H1 (cell line): ENCODE results near the gene MCM8. TPM values are rescaled to one million over a fixed set of nuclear protein-coding genes. Genes with fewer than 3 reads are reported as not detected.

ENCODE experiments used
- CTCF ChIA-PET: fragments of 300-600 bp; sonication (Branson Sonifier 250); formaldehyde crosslinking; loops from one replicate; lab custom pipeline; 2021; ENCODE audit not compliant: partially characterized antibody; lab: Charles Lee
- POLR2A ChIA-PET: fragments of 300-600 bp; sonication (Branson Sonifier 250); formaldehyde crosslinking; loops from one replicate; lab custom pipeline; 2021; ENCODE audit warnings: inconsistent platforms; ENCODE audit not compliant: partially characterized antibody; lab: Charles Lee
- DNase-seq, 2 experiments: peaks; one replicate each; pipeline versions ENCODE4 v3.0.0 to v3.0.0-alpha.2; 2010 to 2022; ENCODE audit warnings: low spot score in 2 of 2, low read depth in 1 of 2, mixed read lengths in 1 of 2
- FAIRE-seq: peaks from 2 replicates; lab custom pipeline; 2011; peaks lifted over from hg19 to GRCh38; lab: Jason Lieb, UNC
- H2AFZ ChIP-seq: 2 replicates; pipeline ENCODE4 v1.8.1; 2012; ENCODE audit warnings: low read length, inconsistent platforms
- H2AK5ac ChIP-seq: 2 replicates; pipeline ENCODE4 v1.6.1; 2013; ENCODE audit warnings: low read depth, low read length
- H2BK120ac ChIP-seq: replicated peaks from 2 replicates; pipeline ENCODE3; 2013; ENCODE audit warnings: low read depth, low read length, inconsistent platforms
- H2BK12ac ChIP-seq: 2 replicates; pipeline ENCODE4 v1.6.1; 2013; ENCODE audit warnings: low read depth, low read length
- H2BK15ac ChIP-seq: 2 replicates; pipeline ENCODE4 v1.6.1; 2013; ENCODE audit warnings: low read length
- H2BK20ac ChIP-seq: 2 replicates; pipeline ENCODE4 v1.6.1; 2013; ENCODE audit warnings: low read length
- H2BK5ac ChIP-seq: 2 replicates; pipeline ENCODE4 v1.6.1; 2013; ENCODE audit warnings: low read depth, low read length
- H3K14ac ChIP-seq: 2 replicates; pipeline ENCODE4 v1.6.1; 2013; ENCODE audit warnings: inconsistent platforms; ENCODE audit not compliant: insufficient read length
- H3K18ac ChIP-seq: 2 replicates; pipeline ENCODE4 v1.6.1; 2013; ENCODE audit warnings: low read length; ENCODE audit errors: extremely low read depth
- H3K23ac ChIP-seq: 2 replicates; pipeline ENCODE4 v1.6.1; 2013; ENCODE audit warnings: inconsistent platforms; ENCODE audit not compliant: insufficient read length
- H3K23me2 ChIP-seq: 2 replicates; pipeline ENCODE4 v1.6.1; 2013; ENCODE audit warnings: low read depth, low read length
- H3K27ac ChIP-seq: 2 replicates; pipeline ENCODE4 v1.6.1; 2011; ENCODE audit warnings: low read depth, low read length, inconsistent platforms
- H3K27me3 ChIP-seq, 4 experiments: replicated peaks in 1 of 4; 1 replicate in 1 of 4; 2 replicates in 3 of 4; pipeline versions ENCODE4 v1.6.1 to v1.8.1; 2011 to 2013; ENCODE audit warnings: low read length in 3 of 4, mild to moderate bottlenecking in 3 of 4, inconsistent platforms in 2 of 4, mixed read lengths in 2 of 4, moderate library complexity in 1 of 4; ENCODE audit not compliant: control insufficient read depth in 3 of 4, insufficient read depth in 3 of 4; ENCODE audit errors: extremely low read depth in 1 of 4
- H3K36me3 ChIP-seq, 4 experiments: 2 replicates each; pipeline versions ENCODE4 v1.6.1 to v1.8.1; 2011 to 2013; ENCODE audit warnings: mild to moderate bottlenecking in 4 of 4, low read length in 3 of 4, moderate library complexity in 2 of 4, control low read depth in 1 of 4, inconsistent platforms in 1 of 4; ENCODE audit not compliant: insufficient read depth in 4 of 4, control insufficient read depth in 2 of 4
- H3K4ac ChIP-seq: replicated peaks from 2 replicates; pipeline ENCODE3; 2013; ENCODE audit warnings: low read length, low read depth, mixed read lengths, inconsistent platforms; ENCODE audit not compliant: insufficient read length
- H3K4me1 ChIP-seq, 4 experiments: replicated peaks in 1 of 4; 1 replicate in 1 of 4; 2 replicates in 3 of 4; pipeline versions ENCODE4 v1.6.1 to v1.8.1; 2011 to 2013; ENCODE audit warnings: low read length in 3 of 4, inconsistent platforms in 2 of 4, mixed read lengths in 1 of 4; ENCODE audit not compliant: insufficient read depth in 4 of 4, control insufficient read depth in 3 of 4
- H3K4me2 ChIP-seq, 2 experiments: 2 replicates each; pipeline versions ENCODE4 v1.6.1 to v1.8.1; 2011 to 2013; ENCODE audit warnings: low read depth in 2 of 2, low read length in 2 of 2, control low read depth in 1 of 2, inconsistent platforms in 1 of 2, mild to moderate bottlenecking in 1 of 2; ENCODE audit not compliant: insufficient read depth in 1 of 2
- H3K4me3 ChIP-seq, 4 experiments: fragments of 200-600, 300-600 bp in 1 of 4; sonication (generic), shearing (Covaris generic), sonication (Bioruptor Twin) in 1 of 4; 2 replicates each; pipeline versions ENCODE4 v1.5.1 to v1.8.1; 2011 to 2016; ENCODE audit warnings: low read length in 4 of 4, low read depth in 3 of 4, control low read depth in 2 of 4, inconsistent platforms in 2 of 4, mild to moderate bottlenecking in 2 of 4, mixed read lengths in 1 of 4, moderate library complexity in 1 of 4; ENCODE audit not compliant: insufficient read depth in 2 of 4; ENCODE audit errors: extremely low read depth in 1 of 4
- H3K56ac ChIP-seq: replicated peaks from 2 replicates; pipeline ENCODE3; 2013; ENCODE audit warnings: low read depth, mild to moderate bottlenecking, mixed read lengths, low read length, inconsistent platforms; ENCODE audit not compliant: insufficient read length
- H3K79me1 ChIP-seq: 2 replicates; pipeline ENCODE4 v1.6.1; 2013; ENCODE audit warnings: low read depth, low read length, control low read depth
- H3K79me2 ChIP-seq, 2 experiments: 2 replicates each; pipeline versions ENCODE4 v1.6.1 to v1.8.1; 2012 to 2013; ENCODE audit warnings: low read length in 2 of 2, mild to moderate bottlenecking in 2 of 2, inconsistent platforms in 1 of 2; ENCODE audit not compliant: insufficient read depth in 2 of 2, control insufficient read depth in 1 of 2
- H3K9ac ChIP-seq, 4 experiments: replicated peaks in 1 of 4; 1 replicate in 1 of 4; 2 replicates in 3 of 4; pipeline versions ENCODE4 v1.6.1 to v1.8.1; 2011 to 2013; ENCODE audit warnings: low read depth in 3 of 4, low read length in 3 of 4, control low read depth in 2 of 4, mild to moderate bottlenecking in 2 of 4, moderate library complexity in 2 of 4, inconsistent platforms in 1 of 4; ENCODE audit errors: extremely low read depth in 1 of 4
- H3K9me3 ChIP-seq, 2 experiments: 2 replicates each; pipeline versions ENCODE4 v1.6.1 to v1.8.1; 2012 to 2013; ENCODE audit warnings: mild to moderate bottlenecking in 2 of 2, moderate library complexity in 2 of 2, control low read depth in 1 of 2, inconsistent platforms in 1 of 2, low read depth in 1 of 2, low read length in 1 of 2, mixed read lengths in 1 of 2; ENCODE audit not compliant: insufficient read depth in 2 of 2
- H4K20me1 ChIP-seq, 2 experiments: replicated peaks in 1 of 2; 2 replicates each; pipeline versions ENCODE3 to v1.8.1; 2011 to 2013; ENCODE audit warnings: inconsistent platforms in 2 of 2, low read length in 2 of 2, mild to moderate bottlenecking in 1 of 2; ENCODE audit not compliant: insufficient read depth in 2 of 2, control insufficient read depth in 1 of 2
- H4K5ac ChIP-seq: 2 replicates; pipeline ENCODE4 v1.6.1; 2013; ENCODE audit warnings: low read length, low read depth, mixed read lengths, inconsistent platforms; ENCODE audit not compliant: insufficient read length
- H4K8ac ChIP-seq: 2 replicates; pipeline ENCODE4 v1.8.0; 2013; ENCODE audit warnings: mild to moderate bottlenecking, moderate library complexity, low read length, inconsistent platforms; ENCODE audit not compliant: insufficient read depth; ENCODE audit errors: extremely low read depth
- H4K91ac ChIP-seq: replicated peaks from 2 replicates; pipeline ENCODE3; 2013; ENCODE audit warnings: low read length, mixed read lengths, inconsistent platforms; ENCODE audit not compliant: insufficient read length
- BACH1 ChIP-seq: IDR thresholded peaks from 2 replicates; pipeline ENCODE4 v1.6.1; 2012; ENCODE audit warnings: low read length, improper control_type of control experiment
- CREB1 ChIP-seq: IDR thresholded peaks from 2 replicates; pipeline ENCODE4 v1.6.1; 2012; ENCODE audit warnings: inconsistent platforms
- CTCF ChIP-seq, 3 experiments: IDR thresholded peaks; 1 replicate in 2 of 3; 2 replicates in 1 of 3; pipeline versions ENCODE4 v1.5.1 to v1.6.1; 2011; ENCODE audit warnings: low read length in 3 of 3, mild to moderate bottlenecking in 3 of 3, inconsistent platforms in 2 of 3, low read depth in 1 of 3, moderate library complexity in 1 of 3; ENCODE audit not compliant: insufficient read depth in 1 of 3; ENCODE audit errors: control extremely low read depth in 1 of 3
- HDAC2 ChIP-seq, 2 experiments: fragments of 300-600 bp in 1 of 2; sonication (generic) in 1 of 2; IDR thresholded peaks; 2 replicates each; pipeline ENCODE4 v1.6.1; 2011 to 2012; ENCODE audit warnings: low read depth in 2 of 2, low read length in 2 of 2, mild to moderate bottlenecking in 2 of 2, moderate library complexity in 2 of 2, borderline replicate concordance in 1 of 2, inconsistent platforms in 1 of 2
- MAFK ChIP-seq: IDR thresholded peaks from 2 replicates; pipeline ENCODE4 v1.6.1; 2012; ENCODE audit warnings: low read depth, mild to moderate bottlenecking, improper control_type of control experiment, low read length
- PHF8 ChIP-seq: fragments of 200-600 bp; sonication (generic); conservative IDR thresholded peaks from 2 replicates; pipeline ENCODE4 v1.7.1; 2012; ENCODE audit warnings: low read depth, mild to moderate bottlenecking, inconsistent platforms, low read length, moderate library complexity
- POLR2AphosphoS5 ChIP-seq: IDR thresholded peaks from 2 replicates; pipeline ENCODE4 v1.6.1; 2011; ENCODE audit warnings: low read depth, low read length
- RAD21 ChIP-seq, 2 experiments: IDR thresholded peaks in 1 of 2; conservative IDR thresholded peaks in 1 of 2; 2 replicates each; pipeline ENCODE4 v1.6.1; 2011; ENCODE audit warnings: low read depth in 2 of 2, low read length in 2 of 2, improper control_type of control experiment in 1 of 2, inconsistent platforms in 1 of 2, mild to moderate bottlenecking in 1 of 2, moderate library complexity in 1 of 2
- SP4 ChIP-seq: IDR thresholded peaks from 2 replicates; pipeline ENCODE4 v1.6.1; 2012; ENCODE audit warnings: low read length, inconsistent platforms
- WGBS, 2 experiments: shearing (Covaris generic) in 1 of 2; methylation state at CpG; one replicate each; pipeline versions ENCODE4 v1.1.6 to v1.1.7; 2013 to 2015; ENCODE audit warnings: low lambda C conversion rate in 2 of 2, mixed read lengths in 2 of 2, inconsistent platforms in 1 of 2, low coverage in 1 of 2, missing lambda C conversion rate in 1 of 2; ENCODE audit not compliant: insufficient replicate concordance in 2 of 2, insufficient coverage in 1 of 2, insufficient read length in 1 of 2; ENCODE audit errors: extremely low coverage in 1 of 2, missing lambda C conversion rate in 1 of 2; 5-methylcytosine and 5-hydroxymethylcytosine counted together
- polyA plus RNA-seq, 7 experiments: library from polyadenylated mRNA; depleted of rRNA in 3 of 7; stranded (reverse) in 5 of 7; unstranded in 2 of 7; fragments of >200 nt in 5 of 7; fragments of 200-250 nt in 2 of 7; gene quantifications; 1 replicate in 5 of 7; 2 replicates in 1 of 7; 4 replicates in 1 of 7; pipeline versions ENCODE4 v1.2.1 to v1.2.3, GENCODE V29; 2011 to 2013; ENCODE audit warnings: missing spikeins in 2 of 7, mixed read lengths in 2 of 7
- total RNA-seq: library from RNA; stranded (reverse); fragmentation: NEBNext Ultra II Directional; extraction: Animal tissue kit (Norgen Biotek cat#: 25700); gene quantifications from 2 replicates; pipeline ENCODE4 v1.2.1, GENCODE V29; 2021

MCM8 gene
- total and polyA plus RNA-seq, 2 of the 8 experiments (the other 6 are each of a cell fraction or from before 2014, with no cell fraction given), result 7.1 to 31.9 TPM

- Histone ChIP-seq H2AFZ (no peak overlapping the region), H4K5ac (no peak overlapping the region), H3K4me1 (no peaks in the 10 kb centered on the region), H3K4ac (no peak overlapping the region), H3K9me3 (no peaks in the 10 kb centered on the region), H2BK12ac (no peak overlapping the region), H3K36me3 (peaks cover 2 to 57% (median 16%) of the 10 kb centered on the region in 4 experiments), H3K56ac (no peak overlapping the region), H3K4me3 (no peak overlapping the region), H4K91ac (no peak overlapping the region), H2BK120ac (no peak overlapping the region), H3K27me3 (no peaks in the 10 kb centered on the region), H3K23ac (no peak overlapping the region), H2BK5ac (no peak overlapping the region), H3K18ac (no peak overlapping the region), H3K79me1 (peaks cover 2% of the 10 kb centered on the region; the same call in 1 of the 2 replicates), H2BK15ac (no peak overlapping the region), H2BK20ac (no peak overlapping the region), H3K14ac (no peak overlapping the region), H3K79me2 (no peaks in the 10 kb centered on the region), H4K20me1 (peaks cover 0 to under 1% of the 10 kb centered on the region in 2 experiments), H4K8ac (no peak overlapping the region), H2AK5ac (no peak overlapping the region), H3K9ac (peak overlapping the region in 1 of 4 experiments; percentile 34; a peak in 1 of 7 replicates), H3K23me2 (no peaks in the 10 kb centered on the region), H3K4me2 (no peak overlapping the region), H3K27ac (no peak overlapping the region)
- DNase-seq (no peak), FAIRE-seq (no peak)
- WGBS, 2 experiments, result 91% methylated on average over 2 of the region's 2 CpGs; no CpG with 5 or more reads in 1 of the 2 experiments
- ChIA-PET CTCF (interaction anchor here (0.9 to 1.0 kb wide), 2 partner anchors 11 to 204 kb away, joined by 3 read pairs; no protein-coding TSS in a partner anchor), POLR2A (interaction anchor here (0.6 to 1.5 kb wide), 3 partner anchors 11 to 41 kb away, joined by 3 to 5 read pairs (median 3); partner anchors contain the start of gene MCM8)
- TF ChIP-seq POLR2AphosphoS5, result no peak
- no peak for TF ChIP-seq CTCF (IDR thresholded peaks at IDR 0.05; ENCODE audit: control extremely low read depth in 1 of 3, insufficient read depth in 1 of 3, low read depth in 1 of 3, low read length in 3 of 3)
- no peak for TF ChIP-seq CREB1
- no peak for TF ChIP-seq MAFK
- TF ChIP-seq HDAC2 (IDR thresholded peaks at IDR 0.05; ENCODE audit: borderline replicate concordance in 1 of 2, low read depth in 2 of 2, low read length in 2 of 2), result no peak
- no peak for TF ChIP-seq BACH1
- TF ChIP-seq SP4, result no peak
- no peak for TF ChIP-seq PHF8
- TF ChIP-seq RAD21 (IDR thresholded peaks at IDR 0.05 in 1 of 2, conservative IDR thresholded peaks at IDR 0.05 in 1 of 2; ENCODE audit: low read depth in 2 of 2, low read length in 2 of 2), result no peak
These were observed 41.4 kb downstream of the MCM8 start for GRCh38 chr20:5991623-5992441.
